Large intestine (tissue), 3 donors: ENCODE results near the gene ZFP3. TPM values are rescaled to one million over a fixed set of nuclear protein-coding genes. Genes with fewer than 3 reads are reported as not detected.
"Not testable (repeated sequence)": the region's sequence is repeated elsewhere in the genome, so short reads cannot be mapped to it uniquely, and the experiment has no call there.

Experiments
- DNase-seq, 2 donors: peaks; one replicate each; pipeline versions ENCODE4 v3.0.0 to v3.0.0-alpha.2; 2013
- H3K27ac ChIP-seq: one replicate; pipeline ENCODE4 v1.5.1; 2013; ENCODE audit warnings: low read length
- H3K27me3 ChIP-seq: 2 replicates; pipeline ENCODE4 v1.6.1; 2013; ENCODE audit warnings: low read length; ENCODE audit not compliant: control insufficient read depth, insufficient read depth
- H3K36me3 ChIP-seq: 2 replicates; pipeline ENCODE4 v1.6.1; 2013; ENCODE audit warnings: low read length; ENCODE audit not compliant: control insufficient read depth, insufficient read depth
- H3K4me1 ChIP-seq: one replicate; pipeline ENCODE4 v1.6.1; 2013; ENCODE audit warnings: low read length; ENCODE audit not compliant: control insufficient read depth, insufficient read depth
- H3K4me3 ChIP-seq: one replicate; pipeline ENCODE4 v1.5.1; 2013; ENCODE audit warnings: low read length
- H3K9me3 ChIP-seq: one replicate; pipeline ENCODE4 v1.6.1; 2013; ENCODE audit warnings: mild to moderate bottlenecking, low read depth, low read length, moderate library complexity; ENCODE audit not compliant: control insufficient read depth
- WGBS: methylation state at CpG from one replicate; pipeline ENCODE4 v1.1.5; 2013; ENCODE audit warnings: low lambda C conversion rate; ENCODE audit not compliant: insufficient coverage; 5-methylcytosine and 5-hydroxymethylcytosine counted together
- polyA plus RNA-seq: library from polyadenylated mRNA; unstranded; fragments of 120-200 nt; gene quantifications from one replicate; pipeline ENCODE4 v1.2.1, GENCODE V29; 2013

The ZFP3 gene
- polyA plus RNA-seq, 1 donor = 9.9 TPM

- H3K4me3 ChIP-seq, H3K27ac ChIP-seq, H3K4me1 ChIP-seq, H3K27me3 ChIP-seq, DNase-seq, H3K36me3 ChIP-seq, H3K9me3 ChIP-seq: not testable (repeated sequence)
- WGBS = no CpG with 5 or more reads among the region's 15 CpGs
Observed at GRCh38 chr17:5137511-5138197, 59.4 kb downstream of the ZFP3 start.

GRCh38 chr17:5138198-5138544, 59.9 kb downstream of the ZFP3 start:
- not testable (repeated sequence) for DNase-seq, H3K36me3 ChIP-seq, H3K9me3 ChIP-seq, H3K27me3 ChIP-seq, H3K27ac ChIP-seq, H3K4me1 ChIP-seq, H3K4me3 ChIP-seq
- no CpG with 5 or more reads among the region's 9 CpGs for WGBS

GRCh38 chr17:5138616-5139457, 60.6 kb downstream of the ZFP3 start:
- Histone ChIP-seq H3K36me3 (no peaks in the 10 kb centered on the region), H3K27me3 (no peaks in the 10 kb centered on the region), H3K9me3 (no peaks in the 10 kb centered on the region), H3K4me3 (no peak overlapping the region), H3K27ac (no peak overlapping the region), H3K4me1 (no peaks in the 10 kb centered on the region)
- DNase-seq = no peak
- WGBS = no CpG with 5 or more reads among the region's 24 CpGs

DNA sequence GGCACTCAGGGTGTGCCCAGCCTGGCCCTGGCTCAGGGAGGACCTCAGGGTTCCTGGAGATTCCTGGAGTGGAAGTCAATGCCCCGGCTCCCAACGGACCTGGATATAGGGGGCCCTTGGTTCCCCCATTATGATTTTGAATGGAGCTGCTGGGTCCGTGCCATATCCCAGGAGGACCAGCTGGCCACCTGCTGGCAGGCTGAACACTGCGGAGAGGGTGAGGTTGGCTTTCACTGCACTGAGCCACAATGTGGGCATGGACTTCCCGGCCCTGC, 61.1 kb downstream of the ZFP3 start:
- H3K27ac ChIP-seq = no peak overlapping the region
- H3K9me3 ChIP-seq = no peaks in the 10 kb centered on the region
- H3K36me3 ChIP-seq = no peaks in the 10 kb centered on the region
- H3K4me3 ChIP-seq = no peak overlapping the region
- H3K4me1 ChIP-seq = no peaks in the 10 kb centered on the region
- WGBS = no CpG with 5 or more reads among the region's 5 CpGs
- no peak for DNase-seq
- no peaks in the 10 kb centered on the region for H3K27me3 ChIP-seq

DNA sequence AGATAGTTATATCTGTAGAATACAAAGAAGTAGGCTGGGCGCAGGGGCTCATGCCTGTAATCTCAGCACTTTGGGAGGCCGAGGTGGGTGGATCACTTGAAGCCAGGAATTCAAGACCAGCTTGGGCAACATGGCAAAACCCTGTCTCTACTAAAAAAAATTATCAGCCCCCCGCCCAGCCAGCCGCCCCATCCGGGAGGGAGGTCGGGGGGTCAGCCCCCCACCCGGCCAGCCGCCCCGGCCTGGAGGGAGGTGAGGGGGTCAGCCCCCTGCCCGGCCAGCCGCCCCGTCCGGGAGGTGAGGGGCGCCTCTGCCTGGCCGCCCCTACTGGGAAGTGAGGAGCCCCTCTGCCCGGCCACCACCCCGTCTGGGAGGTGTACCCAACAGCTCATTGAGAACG, 64.6 kb downstream of the ZFP3 start:
- no CpG with 5 or more reads among the region's 18 CpGs for WGBS
- H3K9me3 ChIP-seq, H3K27ac ChIP-seq, H3K36me3 ChIP-seq, H3K4me1 ChIP-seq, H3K27me3 ChIP-seq, DNase-seq, H3K4me3 ChIP-seq: not testable (repeated sequence)

Other genes with a start within 250 kb of the ZFP3 start
- gene MINK1, start 245.1 kb upstream of the ZFP3 start, polyA plus RNA-seq = 103 TPM
- 2.1 TPM for gene C17orf107, start 178.9 kb upstream of the ZFP3 start, polyA plus RNA-seq
- 0.37 TPM for gene CHRNE, start 175.4 kb upstream of the ZFP3 start, polyA plus RNA-seq
- 1.5 TPM for gene GP1BA, start 146.2 kb upstream of the ZFP3 start, polyA plus RNA-seq
- 47.1 TPM for gene SLC25A11, start 138.4 kb upstream of the ZFP3 start, polyA plus RNA-seq
- 117 TPM for gene RNF167, start 138.2 kb upstream of the ZFP3 start, polyA plus RNA-seq
- 557 TPM for gene PFN1, start 129.9 kb upstream of the ZFP3 start, polyA plus RNA-seq
- 31.4 TPM for gene ENO3, start 127.3 kb upstream of the ZFP3 start, polyA plus RNA-seq
- 82.0 TPM for gene SPAG7, start 110.7 kb upstream of the ZFP3 start, polyA plus RNA-seq
- 35.6 TPM for gene CAMTA2, start 90.8 kb upstream of the ZFP3 start, polyA plus RNA-seq
- 4.6 TPM for gene INCA1, start 80.9 kb upstream of the ZFP3 start, polyA plus RNA-seq
- 69.2 TPM for gene KIF1C, start 80.5 kb upstream of the ZFP3 start, polyA plus RNA-seq
- 3.2 TPM for gene SLC52A1, start 43.0 kb upstream of the ZFP3 start, polyA plus RNA-seq
- 11.1 TPM for gene ZNF232, start 33.4 kb downstream of the ZFP3 start, polyA plus RNA-seq
- gene USP6, start 37.6 kb downstream of the ZFP3 start, polyA plus RNA-seq = 0.54 TPM
- gene ZNF594, start 113.4 kb downstream of the ZFP3 start, polyA plus RNA-seq = 14.6 TPM
- gene SCIMP, start 156.4 kb downstream of the ZFP3 start, polyA plus RNA-seq = 4.1 TPM
- gene RABEP1, start 203.8 kb downstream of the ZFP3 start, polyA plus RNA-seq = 42.5 TPM